Heart right ventricle (tissue), 16 donors: ENCODE data around the gene CCR4. TPM values are rescaled to one million over a fixed set of nuclear protein-coding genes. Genes with fewer than 3 reads are reported as not detected.

Experiments
- ATAC-seq, 8 donors: fragments of 200-7000 bp; cut with Tn5 transposase; one replicate each; pipeline ENCODE4 v1.9.1; 2020; ENCODE audit warnings: mild to moderate bottlenecking in 8 of 8, moderate library complexity in 8 of 8, moderate number of reproducible peaks in 1 of 8
- DNase-seq, 2 donors: peaks; one replicate each; pipeline ENCODE4 v3.0.0-alpha.2; 2020
- H3K27ac ChIP-seq, 10 donors: fragments of 200-600 bp; sonication (generic) in 2 of 10; one replicate each; pipeline versions ENCODE4 v1.5.0 to v1.8.0; 2020 to 2022; ENCODE audit warnings: mild to moderate bottlenecking in 3 of 10
- H3K27me3 ChIP-seq, 7 donors: fragments of 200-600 bp; one replicate each; pipeline ENCODE4 v1.8.0; 2021 to 2022; ENCODE audit warnings: mild to moderate bottlenecking in 2 of 7
- H3K36me3 ChIP-seq, 9 donors: fragments of 200-600 bp; sonication (generic) in 1 of 9; one replicate each; pipeline versions ENCODE4 v1.5.0 to v1.8.0; 2020 to 2022; ENCODE audit warnings: mild to moderate bottlenecking in 2 of 9
- H3K4me1 ChIP-seq, 9 donors: fragments of 200-600 bp; sonication (generic) in 1 of 9; one replicate each; pipeline versions ENCODE4 v1.5.0 to v1.8.0; 2020 to 2022; ENCODE audit warnings: mild to moderate bottlenecking in 4 of 9
- H3K4me3 ChIP-seq, 10 donors: fragments of 200-600 bp; sonication (generic) in 2 of 10; one replicate each; pipeline versions ENCODE4 v1.5.0 to v1.8.0; 2020 to 2022; ENCODE audit warnings: mild to moderate bottlenecking in 7 of 10, moderate library complexity in 2 of 10
- H3K9me3 ChIP-seq, 11 donors: fragments of 200-600 bp in 10 of 11; sonication (generic) in 2 of 11; one replicate each; pipeline versions ENCODE4 v1.5.0 to v1.8.0; 2013 to 2022; ENCODE audit warnings: mild to moderate bottlenecking in 2 of 11, control low read depth in 1 of 11, moderate library complexity in 1 of 11
- CTCF ChIP-seq, 9 donors: fragments of 200-600 bp; sonication (generic) in 2 of 9; IDR thresholded peaks; one replicate each; pipeline versions ENCODE4 v1.5.0 to v1.8.0; 2021 to 2022; ENCODE audit warnings: antibody characterized with exemption in 9 of 9, mild to moderate bottlenecking in 5 of 9, moderate library complexity in 1 of 9
- WGBS, 2 donors: extraction: QIAGEN DNeasy Blood & Tissue Kit; methylation state at CpG; one replicate each; pipeline ENCODE4 v1.1.7; 2013; ENCODE audit warnings: inconsistent platforms in 1 of 2; 5-methylcytosine and 5-hydroxymethylcytosine counted together
- intact Hi-C, 10 donors: fragments of 100-400 bp; cut with DNase I; formaldehyde crosslinking; loops; one replicate each; pipeline versions ENCODE4 v1.11.1 to v1.14.2; 2022
- polyA plus RNA-seq, 2 donors: library from polyadenylated mRNA; stranded (reverse); fragments of 200-250 nt; gene quantifications; one replicate each; pipeline ENCODE4 v1.2.3, GENCODE V29; 2013
- total RNA-seq, 10 donors: library from RNA; stranded (reverse); fragmentation: NEBNext Ultra II Directional in 3 of 10; extraction: Animal tissue kit (Norgen Biotek cat#: 25700) in 3 of 10; gene quantifications; one replicate each; pipeline versions ENCODE4 v1.2.1 to v1.2.4, GENCODE V29; 2021 to 2023
- donor health status: Arrhythmogenic right ventricular cardiomyopathy.
- donor health status: ischemic (EF 13 %, LVEDD 7.1; RV severe dilation, severe dysfunction).
- donor health status: healthy with polysubstance abuse.
- donor health status: DM: no; HTN: yes; CAD: no.
- donor health status: DM: no; HTN: no; CAD: no.
- donor health status: ischemic (EF 25% LVEDD 6.9; RV normal size, moderate dysfunction).
- donor health status: ischemic (EF 25% LVEDD 5.7; RV mildly dilated, moderate dysfunction).
- donor health status: healthy.
- donor health status: DM: yes; HTN: yes; CAD: no.
- donor health status: Ischemic cardiomyopathy.
- donor health status: ischemic (EF 35%, LVEDD 5.7; RV mildly dilated, moderate dysfunction).
- donor health status: nonischemic (EF 11% LVEDD 7.7; RV severe dilation, severe dysfunction).
- donor health status: DM: yes; HTN: yes; CAD: no.
- donor health status: PGD.
- donor health status: ischemic (EF 29% LVEDD 5.4; RV normal size, mild dysfunction).
- donor health status: nonischemic (EF 23%, LVEDD 6.1; RV moderate dilation, normal function).

The CCR4 gene
- total and polyA plus RNA-seq, 12 donors, result 0.01 to 1.2 (median 0.11) TPM; not detected in 5

GRCh38 chr3:33003308-33003707 lies 51.9 kb downstream of the CCR4 start:
- intact Hi-C loops, result no loop called here
- WGBS, 2 donors, result 94 to 95% methylated on average over 4 of the region's 4 CpGs
- Histone ChIP-seq H3K4me1 (peaks cover 0 to 17% (median 6%) of the 10 kb centered on the region in 9 donors), H3K4me3 (no peak overlapping the region), H3K27ac (no peak overlapping the region), H3K27me3 (no peaks in the 10 kb centered on the region), H3K36me3 (peaks cover 0 to 65% (median 5%) of the 10 kb centered on the region in 9 donors), H3K9me3 (peaks cover 0 to 6% (median 0%) of the 10 kb centered on the region in 11 donors)
- ATAC-seq, result no peak
- TF ChIP-seq CTCF (IDR thresholded peaks at IDR 0.05), result no peak
- no peak for DNase-seq

- WGBS, 2 donors, result 97 to 99% methylated on average over 4 of the region's 4 CpGs
- peaks cover 0 to 62% (median 5%) of the 10 kb centered on the region in 9 donors for H3K36me3 ChIP-seq
- H3K9me3 ChIP-seq, result peaks cover 0 to 6% (median 0%) of the 10 kb centered on the region in 11 donors
- no peak overlapping the region for H3K4me3 ChIP-seq
- no peak for ATAC-seq
- no peak for TF ChIP-seq CTCF (IDR thresholded peaks at IDR 0.05)
- no peak for DNase-seq
- H3K27me3 ChIP-seq, result no peaks in the 10 kb centered on the region
- H3K27ac ChIP-seq, result no peak overlapping the region
- peaks cover 0 to 17% (median 6%) of the 10 kb centered on the region in 9 donors for H3K4me1 ChIP-seq
- intact Hi-C loops, result no loop called here
Observed at GRCh38 chr3:33004205-33004604, 52.8 kb downstream of the CCR4 start.

GRCh38 chr3:33004961-33005360 lies 53.5 kb downstream of the CCR4 start:
- Histone ChIP-seq H3K27me3 (no peaks in the 10 kb centered on the region), H3K36me3 (peaks cover 0 to 61% (median 3%) of the 10 kb centered on the region in 9 donors), H3K4me1 (peaks cover 0 to 17% (median 6%) of the 10 kb centered on the region in 9 donors), H3K27ac (no peak overlapping the region), H3K9me3 (peaks cover 0 to 6% (median 0%) of the 10 kb centered on the region in 11 donors), H3K4me3 (no peak overlapping the region)
- intact Hi-C loops, result no loop called here
- DNase-seq (no peak), ATAC-seq (no peak)
- no peak for TF ChIP-seq CTCF (IDR thresholded peaks at IDR 0.05)
- 92 to 100% methylated on average over 2 of the region's 2 CpGs for WGBS, 2 donors

Other genes starting within 250 kb of the CCR4 start
- under 1 TPM in 1 of 10 donors, not detected in 9; 0.07 TPM for gene TRIM71, start 133.6 kb upstream of the CCR4 start, total RNA-seq
- not detected for gene TRIM71, start 133.6 kb upstream of the CCR4 start, polyA plus RNA-seq
- gene GLB1, start 145.5 kb downstream of the CCR4 start, total RNA-seq, result 10 to 100 TPM; 18.1 to 32.9 (median 20.7) TPM
- 10 to 100 TPM in 1 of 2 donors, 1 to 10 TPM in 1; 4.0 to 13.4 TPM for gene GLB1, start 145.5 kb downstream of the CCR4 start, polyA plus RNA-seq
- gene TMPPE, start 145.5 kb downstream of the CCR4 start, total RNA-seq, result 1 to 10 TPM; 3.2 to 7.4 (median 4.7) TPM
- under 1 TPM; 0.29 to 0.59 TPM for gene TMPPE, start 145.5 kb downstream of the CCR4 start, polyA plus RNA-seq
- 100 to 1,000 TPM in 3 of 10 donors, 10 to 100 TPM in 7; 72.8 to 120 (median 88.4) TPM for gene CRTAP, start 162.4 kb downstream of the CCR4 start, total RNA-seq
- gene CRTAP, start 162.4 kb downstream of the CCR4 start, polyA plus RNA-seq, result 10 to 100 TPM; 17.5 to 57.9 TPM